Aorta (tissue), 5 donors: ENCODE measurements around the gene OLA1. TPM values are rescaled to one million over a fixed set of nuclear protein-coding genes. Genes with fewer than 3 reads are reported as not detected.
A peak's percentile ranks its signal among the peaks of the same experiment; 100 is the strongest.

Source experiments
- ATAC-seq: fragments of 200-7000 bp; cut with Tn5 transposase; one replicate; pipeline ENCODE4 v1.9.1; 2022; ENCODE audit warnings: moderate library complexity; ENCODE audit not compliant: low FRiP score
- DNase-seq, 2 donors: peaks; one replicate each; pipeline ENCODE4 v3.0.0-alpha.2; 2020
- H3K27ac ChIP-seq, 2 donors: one replicate each; pipeline ENCODE4 v1.5.1; 2013; ENCODE audit warnings: low read length in 2 of 2, mild to moderate bottlenecking in 2 of 2, moderate library complexity in 2 of 2, control low read depth in 1 of 2, inconsistent platforms in 1 of 2, low read depth in 1 of 2
- H3K27me3 ChIP-seq, 2 donors: one replicate each; pipeline ENCODE4 v1.6.1; 2013; ENCODE audit warnings: control low read depth in 1 of 2, low read length in 1 of 2, mild to moderate bottlenecking in 1 of 2, moderate library complexity in 1 of 2; ENCODE audit not compliant: insufficient read depth in 2 of 2, control insufficient read depth in 1 of 2
- H3K36me3 ChIP-seq, 2 donors: one replicate each; pipeline ENCODE4 v1.6.1; 2013; ENCODE audit warnings: control low read depth in 1 of 2, low read length in 1 of 2, mild to moderate bottlenecking in 1 of 2; ENCODE audit not compliant: insufficient read depth in 2 of 2, control insufficient read depth in 1 of 2
- H3K4me1 ChIP-seq, 2 donors: one replicate each; pipeline ENCODE4 v1.6.1; 2013; ENCODE audit warnings: low read length in 2 of 2, control low read depth in 1 of 2, mild to moderate bottlenecking in 1 of 2, moderate library complexity in 1 of 2; ENCODE audit not compliant: insufficient read depth in 2 of 2, control insufficient read depth in 1 of 2
- H3K4me3 ChIP-seq, 2 donors: one replicate each; pipeline ENCODE4 v1.5.1; 2013; ENCODE audit warnings: low read length in 2 of 2, control low read depth in 1 of 2, mild to moderate bottlenecking in 1 of 2
- H3K9me3 ChIP-seq: one replicate; pipeline ENCODE4 v1.6.1; 2013; ENCODE audit warnings: mild to moderate bottlenecking, low read length; ENCODE audit not compliant: control insufficient read depth
- WGBS, 2 donors: extraction: QIAGEN DNeasy Blood & Tissue Kit; methylation state at CpG; one replicate each; pipeline ENCODE4 v1.1.7; 2013; 5-methylcytosine and 5-hydroxymethylcytosine counted together
- intact Hi-C, 2 donors: fragments of 100-400 bp; cut with DNase I; formaldehyde crosslinking; loops; one replicate each; pipeline versions ENCODE4 v1.14.2 to v1.15.0; 2022
- polyA plus RNA-seq, 2 donors: library from polyadenylated mRNA; stranded (reverse); fragments of 200-250 nt; gene quantifications; one replicate each; pipeline ENCODE4 v1.2.3, GENCODE V29; 2013
- total RNA-seq, 2 donors: library from RNA; stranded (reverse); fragmentation: NEBNext Ultra II Directional; extraction: Animal tissue kit (Norgen Biotek cat#: 25700); gene quantifications; one replicate each; pipeline ENCODE4 v1.2.1, GENCODE V29; 2021
- donor health status: healthy with polysubstance abuse.
- donor health status: Bipolar disorder and iron deficiency.
- donor health status: DM: no; HTN: no; CAD: no.
- donor health status: DM: no; HTN: no; CAD: no.
- donor health status: DM: yes; HTN: yes; CAD: no.

The OLA1 gene
- total and polyA plus RNA-seq, 4 donors = 45.2 to 64.0 (median 54.3) TPM

DNA sequence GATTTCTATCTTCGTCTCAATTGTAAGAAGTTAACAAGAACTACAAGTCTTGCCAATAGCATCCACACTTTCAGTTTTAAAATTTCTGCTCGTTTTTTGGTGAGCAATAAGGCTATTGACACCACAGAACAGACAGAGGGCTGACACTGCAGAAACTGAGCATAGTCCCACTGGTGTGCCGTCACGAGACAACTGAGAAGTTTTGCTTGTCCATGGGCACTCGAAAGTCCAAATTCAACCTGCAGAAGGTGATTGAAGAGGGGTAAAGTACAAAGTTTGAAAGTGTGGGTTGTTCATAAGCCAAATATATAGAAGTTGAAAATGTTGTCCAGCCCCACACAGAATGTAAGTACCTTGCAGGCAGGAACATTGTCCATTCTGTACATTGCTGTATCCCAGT is 219.4 kb downstream of the OLA1 start:
- DNase-seq (no peak), ATAC-seq (no peak)
- 84% methylated on average over 5 of the region's 5 CpGs for WGBS, 2 donors
- H3K27ac ChIP-seq = no peak overlapping the region
- H3K36me3 ChIP-seq = no peaks in the 10 kb centered on the region
- H3K4me1 ChIP-seq = peaks cover 0 to 3% of the 10 kb centered on the region in 2 donors
- no peak overlapping the region for H3K4me3 ChIP-seq
- H3K9me3 ChIP-seq = no peaks in the 10 kb centered on the region
- intact Hi-C loops = no loop called here
- no peaks in the 10 kb centered on the region for H3K27me3 ChIP-seq

DNA sequence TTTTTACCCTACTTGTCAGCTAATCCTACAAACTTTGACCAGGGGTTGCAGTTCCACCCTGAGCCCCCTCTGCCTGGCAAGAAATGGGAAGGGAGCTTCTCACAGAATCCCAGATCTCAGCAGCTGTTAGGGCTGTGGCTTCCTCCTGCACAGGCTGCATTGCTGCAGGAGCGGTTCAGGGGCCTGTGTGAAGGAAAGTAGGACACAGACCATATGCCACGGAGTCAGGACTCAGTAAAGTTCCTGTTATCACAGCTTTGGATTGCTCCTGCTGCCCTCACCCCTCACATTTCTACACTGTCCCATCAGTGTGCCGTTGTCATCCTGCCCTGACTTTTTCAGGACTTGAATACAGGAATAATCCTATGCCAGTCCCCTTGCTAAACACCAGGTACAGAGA is 220.4 kb downstream of the OLA1 start:
- Histone ChIP-seq H3K4me1 (peaks cover 0 to 3% of the 10 kb centered on the region in 2 donors), H3K27me3 (no peaks in the 10 kb centered on the region), H3K4me3 (no peak overlapping the region), H3K36me3 (no peaks in the 10 kb centered on the region), H3K9me3 (no peaks in the 10 kb centered on the region), H3K27ac (no peak overlapping the region)
- intact Hi-C loops = no loop called here
- no peak for ATAC-seq
- 75 to 82% methylated on average over 3 of the region's 3 CpGs for WGBS, 2 donors
- DNase-seq = no peak

DNA sequence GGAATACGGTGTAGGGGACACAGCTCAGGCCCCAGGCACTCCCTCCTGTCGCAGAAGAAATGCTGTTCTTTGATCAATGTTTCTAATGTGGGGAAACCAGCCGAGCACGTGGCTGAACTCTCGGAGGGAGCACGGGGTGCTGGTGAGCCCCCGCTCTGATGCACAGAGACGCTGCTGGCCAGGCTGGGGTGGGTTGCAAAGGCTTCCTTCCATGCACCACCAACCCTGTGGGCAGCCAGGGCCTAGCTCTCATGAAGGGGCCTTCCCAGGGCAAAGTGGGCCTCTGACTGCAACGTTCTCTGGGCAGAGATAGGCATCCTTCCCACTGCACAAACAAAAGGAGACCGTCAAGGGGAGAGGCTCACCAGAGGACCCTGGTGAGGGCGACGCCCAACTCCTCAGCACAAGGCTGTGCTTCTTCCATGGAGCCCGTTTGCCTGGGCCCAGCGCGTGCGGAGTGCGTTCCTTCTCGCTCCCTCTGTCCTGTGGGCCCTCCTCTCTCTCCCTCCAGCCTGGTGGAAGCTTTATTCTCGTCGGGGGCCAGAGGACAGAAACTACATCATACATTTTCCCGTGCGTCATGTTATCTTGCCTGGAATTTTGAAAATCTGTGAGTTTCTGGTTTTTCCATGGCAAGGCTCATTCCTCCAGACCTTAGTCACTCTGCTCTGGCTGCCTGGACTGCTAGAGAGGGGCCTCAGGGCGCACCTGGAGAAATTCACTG is 222.0 kb downstream of the OLA1 start:
- H3K27ac ChIP-seq = no peak overlapping the region
- H3K4me3 ChIP-seq = no peak overlapping the region
- H3K9me3 ChIP-seq = no peaks in the 10 kb centered on the region
- H3K36me3 ChIP-seq = no peaks in the 10 kb centered on the region
- intact Hi-C loops = no loop called here
- H3K27me3 ChIP-seq = no peaks in the 10 kb centered on the region
- H3K4me1 ChIP-seq = peaks cover 0 to 3% of the 10 kb centered on the region in 2 donors
- DNase-seq (no peak), ATAC-seq (no peak)
- 84 to 87% methylated on average over 23 of the region's 23 CpGs for WGBS, 2 donors

DNA sequence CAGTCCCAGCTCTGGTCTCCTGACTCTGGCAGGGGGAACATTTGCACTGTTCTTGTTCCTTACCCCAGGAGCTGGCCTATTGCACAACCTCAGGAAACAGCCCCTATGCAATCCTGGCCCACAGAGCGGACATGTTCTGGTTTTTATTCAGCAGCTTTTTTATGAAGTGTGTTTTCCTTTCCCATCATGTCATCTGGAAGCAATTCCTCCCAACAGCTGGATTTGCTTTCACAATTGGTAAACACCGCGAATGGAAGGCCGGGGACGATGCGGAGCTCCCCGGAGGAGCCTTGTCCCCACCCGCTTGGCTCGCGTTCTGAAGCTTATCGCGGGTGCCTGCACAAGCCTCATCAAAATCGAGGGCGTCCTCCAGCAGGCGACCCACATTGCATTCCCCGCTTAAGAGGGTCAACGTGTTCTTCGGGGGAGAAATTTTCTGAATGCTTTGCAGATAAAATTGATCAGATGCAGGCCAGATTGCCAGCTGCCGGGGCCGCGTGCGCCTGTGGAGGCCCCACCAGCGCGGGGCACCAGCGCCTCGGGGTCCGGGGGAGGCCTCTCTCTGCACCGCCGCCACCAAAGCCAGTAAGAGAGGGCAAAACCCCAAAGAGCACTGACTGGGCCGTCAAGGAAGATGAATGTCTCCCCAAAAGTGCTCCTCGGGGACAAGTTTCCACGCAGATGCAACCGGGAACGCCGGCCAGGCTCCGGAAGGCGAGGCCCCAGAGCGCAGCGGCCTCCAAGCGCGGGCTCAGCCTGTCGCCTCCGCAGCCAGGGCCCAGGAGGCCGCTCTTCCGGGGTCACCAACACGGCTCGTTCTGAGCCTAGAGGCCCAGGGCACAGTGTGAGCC is 222.8 kb downstream of the OLA1 start:
- intact Hi-C loops = no loop called here
- no peak overlapping the region for H3K4me3 ChIP-seq
- peaks cover 0 to 3% of the 10 kb centered on the region in 2 donors for H3K4me1 ChIP-seq
- H3K36me3 ChIP-seq = no peaks in the 10 kb centered on the region
- DNase-seq (peak in 1 of 2 donors; percentile 87), ATAC-seq (peak; percentile 92)
- no peaks in the 10 kb centered on the region for H3K9me3 ChIP-seq
- WGBS, 2 donors = 83 to 84% methylated on average over 47 of the region's 47 CpGs
- no peak overlapping the region for H3K27ac ChIP-seq
- H3K27me3 ChIP-seq = no peaks in the 10 kb centered on the region

DNA sequence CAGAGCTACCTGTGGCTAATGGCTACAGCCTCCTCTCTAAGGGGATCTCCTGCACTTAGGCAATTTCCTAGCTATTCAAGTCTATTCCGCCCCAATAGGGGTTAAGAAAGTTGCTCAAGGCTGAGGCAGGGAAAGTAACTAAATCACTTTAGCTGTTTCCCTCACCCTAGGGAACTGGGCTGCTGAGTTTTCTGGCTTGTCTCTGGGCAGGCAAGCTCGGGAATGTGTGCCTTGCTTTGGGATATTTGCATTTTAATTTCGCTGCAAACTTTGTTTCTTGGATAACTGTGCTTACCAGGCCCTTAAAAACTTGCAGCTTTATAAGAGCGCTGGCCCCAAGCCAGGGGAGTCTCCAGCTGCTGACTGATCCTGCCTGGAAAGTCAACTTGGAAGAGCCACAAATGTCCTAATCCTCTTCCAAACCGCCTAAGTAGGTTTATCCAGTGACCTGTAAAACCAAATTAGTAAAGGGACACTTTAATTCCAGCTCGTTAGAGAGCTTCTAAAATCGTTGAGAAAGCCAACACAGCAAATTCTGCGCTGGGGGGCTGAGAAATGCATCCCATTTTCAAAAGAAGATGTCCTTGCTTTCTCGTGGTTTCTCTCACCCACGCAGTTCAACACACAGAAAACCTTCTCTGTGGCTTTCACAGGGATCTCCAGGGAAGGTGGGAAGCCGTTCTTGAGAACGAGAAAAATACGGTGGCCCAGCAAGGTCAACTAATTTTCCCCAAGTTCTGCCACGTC is 223.6 kb downstream of the OLA1 start:
- no peaks in the 10 kb centered on the region for H3K27me3 ChIP-seq
- ATAC-seq = peak; percentile 78
- H3K4me3 ChIP-seq = no peak overlapping the region
- no peaks in the 10 kb centered on the region for H3K36me3 ChIP-seq
- DNase-seq = peak; percentile 86 to 89
- 51 to 61% methylated on average over 14 of the region's 14 CpGs for WGBS, 2 donors
- H3K27ac ChIP-seq = no peak overlapping the region
- H3K4me1 ChIP-seq = peaks cover 0 to 3% of the 10 kb centered on the region in 2 donors
- no peaks in the 10 kb centered on the region for H3K9me3 ChIP-seq
- intact Hi-C loops = no loop called here

DNA sequence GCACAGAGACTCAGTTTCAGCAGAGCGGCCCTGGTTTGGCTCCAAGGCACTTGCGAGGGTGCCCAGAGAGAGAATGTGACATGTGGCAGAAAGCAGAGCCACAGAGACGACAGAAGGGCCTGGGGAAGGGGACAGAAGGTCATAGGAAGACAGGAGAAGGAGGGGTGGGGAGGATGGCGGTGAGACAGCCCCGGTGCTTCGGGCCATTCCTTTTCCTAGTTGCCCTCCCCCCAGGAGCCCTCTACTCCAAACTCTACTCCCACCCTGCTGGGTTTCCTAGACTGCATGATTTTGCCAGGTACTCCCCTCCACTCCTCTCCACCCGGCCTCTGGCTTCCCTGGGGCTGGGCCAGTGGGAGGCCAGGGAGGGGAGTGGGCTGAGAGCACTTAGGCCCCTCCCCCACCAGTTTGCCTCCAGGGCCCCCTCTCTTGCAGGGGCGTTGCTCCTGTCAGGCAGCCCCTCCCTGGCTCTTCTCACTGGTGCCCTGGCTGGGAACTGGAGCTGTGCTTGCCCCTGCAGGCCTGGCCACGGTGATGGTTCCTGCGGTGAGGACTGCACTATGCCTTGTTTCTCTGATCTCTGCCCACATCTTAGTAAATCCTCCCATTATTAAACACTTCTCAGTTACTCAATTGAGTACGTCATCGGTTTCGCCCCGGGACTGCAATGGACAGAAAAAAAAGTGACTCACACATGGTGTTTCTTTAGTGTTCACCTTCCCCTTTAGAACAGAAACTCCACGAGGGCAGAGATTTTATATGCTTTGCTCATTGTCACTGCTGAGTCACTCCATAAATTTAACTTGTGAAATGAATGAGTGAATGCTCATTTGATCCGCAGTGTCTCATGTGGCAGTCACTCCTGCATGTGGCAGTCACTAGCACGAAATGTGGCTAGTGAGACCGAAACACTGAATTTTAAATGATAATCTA is 224.5 kb downstream of the OLA1 start:
- Histone ChIP-seq H3K4me1 (peaks cover 0 to 3% of the 10 kb centered on the region in 2 donors), H3K36me3 (no peaks in the 10 kb centered on the region), H3K27me3 (no peaks in the 10 kb centered on the region), H3K9me3 (no peaks in the 10 kb centered on the region), H3K27ac (peak overlapping the region in 1 of 2 donors; percentile 35), H3K4me3 (no peak overlapping the region)
- peak; percentile 73 for ATAC-seq
- DNase-seq = peak in 1 of 2 donors; percentile 82
- intact Hi-C loops = no loop called here
- whole genome bisulfite sequencing, 2 donors = 37 to 48% methylated on average over 17 to 18 of the region's 18 CpGs
